ENCODE results near the gene SMYD2.

The SMYD2 gene

DNA sequence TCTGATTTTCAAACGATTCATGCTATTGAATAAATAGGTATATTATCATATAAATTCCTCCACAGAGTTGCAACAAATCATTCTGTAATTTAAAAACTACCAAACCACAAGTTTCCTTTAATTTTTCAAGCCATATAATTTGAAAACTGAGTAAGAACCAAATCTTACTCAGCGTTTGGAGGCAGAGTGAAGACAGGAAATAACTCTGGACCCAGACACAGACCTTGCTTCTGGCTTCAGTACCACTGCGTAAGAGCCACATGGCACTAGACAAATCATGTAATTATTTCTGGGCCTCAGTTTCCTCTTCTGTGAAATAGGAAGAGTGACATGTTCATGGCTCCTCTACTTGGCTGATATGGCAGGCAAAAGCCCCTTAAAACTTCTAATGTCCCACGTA is 82.4 kb downstream of the SMYD2 start:
- FAIRE-seq = no peak

- no peak for FAIRE-seq
Measured at GRCh38 chr1:214364386-214364785, 83.4 kb downstream of the SMYD2 start.

GRCh38 chr1:214364786-214365295 is 83.9 kb downstream of the SMYD2 start:
- FAIRE-seq = no peak

DNA sequence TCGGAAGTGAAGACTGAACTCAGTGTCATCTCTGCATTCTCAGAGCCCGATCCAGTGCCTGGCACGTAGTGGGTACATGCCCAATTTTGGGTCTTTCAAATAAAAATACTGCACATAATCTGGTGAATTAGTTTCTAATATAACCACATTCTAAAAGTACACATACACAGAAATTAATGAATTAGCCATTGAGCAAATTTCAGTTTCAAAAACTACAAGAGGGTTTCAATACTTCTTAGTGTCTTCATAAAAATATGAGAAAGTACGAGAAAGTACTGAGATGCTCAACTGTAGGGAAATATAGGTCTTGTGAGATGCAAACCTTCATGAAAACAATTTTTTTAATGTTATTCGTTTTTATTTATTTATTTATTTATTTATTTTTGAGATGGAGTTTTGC is 86.9 kb downstream of the SMYD2 start:
- FAIRE-seq = no peak

GRCh38 chr1:214369364-214369763 is 88.4 kb downstream of the SMYD2 start:
- FAIRE-seq = no peak

GRCh38 chr1:214370615-214371014 is 89.7 kb downstream of the SMYD2 start:
- no peak for FAIRE-seq

GRCh38 chr1:214372092-214372491 is 91.1 kb downstream of the SMYD2 start:
- no peak for FAIRE-seq

- no peak for FAIRE-seq
Measured at GRCh38 chr1:214377485-214377884, 96.5 kb downstream of the SMYD2 start.

GRCh38 chr1:214377886-214378285 is 96.9 kb downstream of the SMYD2 start:
- FAIRE-seq = no peak

- FAIRE-seq = no peak
Measured at GRCh38 chr1:214378492-214378891, 97.5 kb downstream of the SMYD2 start.

DNA sequence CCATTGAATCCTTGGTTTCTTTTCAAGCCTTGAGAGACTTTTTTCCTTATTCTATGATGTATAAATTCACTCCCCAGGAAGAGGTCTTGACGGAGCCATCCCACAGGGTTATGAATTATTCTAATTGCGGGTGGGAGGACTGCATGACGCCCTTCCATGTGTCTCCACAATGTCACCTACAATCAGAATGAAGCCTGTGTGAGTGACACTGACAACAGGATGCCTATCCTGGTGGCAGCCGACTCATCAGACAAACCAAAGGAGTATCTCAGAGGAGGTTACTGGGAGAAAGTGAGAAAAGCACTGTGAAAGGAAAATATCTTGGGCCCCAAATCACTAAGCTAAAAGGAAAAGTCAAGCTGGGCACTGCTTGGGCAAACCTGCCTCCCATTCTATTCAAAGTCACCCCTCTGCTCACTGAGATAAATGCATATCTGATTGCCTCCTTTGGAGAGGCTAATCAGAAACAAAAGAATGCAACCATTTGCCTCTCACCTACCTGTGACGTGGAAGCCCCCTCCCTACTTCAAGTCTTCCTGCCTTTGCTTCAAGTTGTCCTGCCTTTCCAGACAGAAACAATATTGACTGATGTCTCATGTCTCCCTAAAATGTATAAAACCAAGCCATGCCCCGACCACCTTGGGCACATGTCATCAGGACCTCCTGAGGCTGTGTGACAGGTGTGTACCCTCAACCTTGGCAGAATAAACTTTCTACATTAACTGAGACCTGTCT is 98.4 kb downstream of the SMYD2 start:
- no peak for FAIRE-seq

- no peak for FAIRE-seq
Measured at GRCh38 chr1:214380396-214380795, 99.4 kb downstream of the SMYD2 start.

GRCh38 chr1:214380986-214381695 is 100.2 kb downstream of the SMYD2 start:
- FAIRE-seq = no peak

DNA sequence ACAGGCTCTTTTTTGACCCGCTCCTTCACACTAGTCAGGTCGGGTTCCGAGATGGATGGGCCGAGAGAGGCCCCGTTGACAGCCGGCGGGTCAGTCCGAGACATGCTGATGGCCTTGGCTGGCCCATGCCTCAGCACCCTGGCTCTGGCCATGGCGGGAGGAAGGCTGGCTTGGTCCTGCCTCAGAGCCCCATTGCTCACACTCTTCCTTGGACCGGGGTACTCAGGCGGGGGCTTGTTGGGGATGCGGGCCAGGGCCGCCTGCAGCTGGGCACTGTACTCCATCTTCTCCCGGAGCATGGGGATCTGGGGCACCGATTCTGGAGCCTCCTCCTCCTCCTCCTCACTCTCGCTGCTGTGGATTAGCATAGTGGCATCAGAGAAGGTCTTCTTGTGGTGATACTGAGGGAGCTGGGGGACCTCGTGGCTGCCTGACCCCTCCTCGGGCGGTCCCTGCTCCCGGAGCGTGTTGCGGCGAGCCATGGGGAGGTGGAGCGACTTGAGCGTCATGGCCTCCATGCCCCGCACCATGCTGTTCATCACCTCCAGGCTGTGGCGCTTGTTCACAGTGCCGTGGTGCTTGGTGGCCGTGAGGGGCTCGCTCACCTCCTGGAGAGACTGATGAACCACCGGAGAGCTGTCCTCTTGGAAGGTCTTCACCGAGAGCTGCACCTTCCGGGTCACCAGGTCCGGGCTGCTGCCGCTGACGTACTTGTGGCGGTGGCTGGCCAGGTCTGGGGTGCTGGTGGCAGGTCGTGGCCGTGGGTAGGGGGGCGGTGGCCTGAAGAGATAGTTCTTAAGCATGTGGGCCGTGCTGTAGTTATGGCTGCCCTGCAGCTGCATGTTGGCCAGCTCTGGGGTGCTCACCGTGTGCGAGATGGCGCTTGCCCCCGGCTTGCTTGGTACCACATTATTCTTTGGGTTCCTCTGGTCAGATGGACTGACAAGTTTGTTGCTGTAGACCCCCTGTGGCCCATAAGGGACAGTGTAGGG is 102.7 kb downstream of the SMYD2 start:
- no peak for FAIRE-seq

- no peak for FAIRE-seq
Measured at GRCh38 chr1:214384373-214385079, 103.6 kb downstream of the SMYD2 start.

DNA sequence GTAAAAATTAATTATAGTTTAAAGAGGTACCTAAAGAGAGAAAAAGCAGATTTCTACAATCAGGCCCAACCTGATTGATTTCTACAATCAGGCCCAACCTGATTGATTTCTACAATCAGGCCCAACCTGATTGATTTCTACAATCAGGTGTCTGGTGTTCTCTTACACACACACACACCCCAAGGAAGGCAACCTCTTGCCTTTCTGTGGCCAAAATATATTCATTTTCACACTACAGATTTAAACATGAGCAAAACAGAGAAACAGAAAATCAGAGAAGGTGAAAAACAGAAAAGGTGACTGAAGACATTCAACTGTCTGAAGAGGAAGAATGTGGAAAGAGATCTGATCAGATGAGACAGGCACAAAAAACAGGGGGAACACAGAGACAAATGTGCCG is 104.5 kb downstream of the SMYD2 start:
- FAIRE-seq = no peak

DNA sequence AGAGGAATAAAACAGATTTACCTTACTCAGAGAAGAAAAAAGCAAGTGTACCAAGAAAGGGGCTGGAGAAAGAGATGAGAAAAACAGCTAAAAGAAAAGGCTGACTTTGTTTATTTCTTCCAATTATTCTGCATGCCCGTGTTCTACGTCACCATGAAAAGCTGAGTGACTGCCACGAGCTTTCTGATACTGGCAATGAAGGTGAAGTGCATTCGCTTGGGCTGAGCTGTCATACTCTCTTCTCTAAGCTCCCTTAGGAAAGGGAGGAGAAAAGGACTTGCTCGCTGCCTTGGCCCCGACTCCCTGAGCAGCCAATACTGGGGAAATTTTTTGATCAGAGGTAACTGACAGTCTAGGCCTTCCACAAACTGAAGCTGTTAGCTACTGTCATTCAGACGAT is 105.4 kb downstream of the SMYD2 start:
- FAIRE-seq = no peak

All from endometrium (tissue), 2 donors.